ACC112 (cell line): ENCODE results near the gene CACNA1B.
"Not testable (repeated sequence)": the region's sequence is repeated elsewhere in the genome, so short reads cannot be mapped to it uniquely, and the experiment has no call there.

Experiments used
- H2AFZ ChIP-seq: fragments of 200-600 bp; sonication (generic); one replicate; pipeline ENCODE4 v1.6.0; 2017; ENCODE audit warnings: antibody characterized with exemption, low read length; ENCODE audit not compliant: unreplicated experiment
- H3K27ac ChIP-seq: fragments of 200-600 bp; sonication (generic); 2 replicates; pipeline ENCODE4 v1.5.1; 2014; ENCODE audit warnings: low read depth, mild to moderate bottlenecking, antibody characterized with exemption, low read length, moderate library complexity
- H3K27me3 ChIP-seq: fragments of 200-600 bp; sonication (generic); 2 replicates; pipeline ENCODE4 v1.6.1; 2014; ENCODE audit warnings: mild to moderate bottlenecking, antibody characterized with exemption, low read length, moderate library complexity, mixed read lengths; ENCODE audit not compliant: insufficient read depth
- H3K36me3 ChIP-seq: fragments of 200-600 bp; sonication (generic); 2 replicates; pipeline ENCODE4 v1.6.1; 2016; ENCODE audit warnings: mild to moderate bottlenecking, antibody characterized with exemption, low read length, moderate library complexity, mixed read lengths; ENCODE audit not compliant: insufficient read depth
- H3K4me1 ChIP-seq: fragments of 200-600 bp; sonication (generic); one replicate; pipeline ENCODE4 v1.6.1; 2016; ENCODE audit warnings: low read length, mixed read lengths; ENCODE audit not compliant: insufficient read depth, unreplicated experiment, control insufficient read depth
- H3K4me3 ChIP-seq: fragments of 200-600 bp; sonication (generic); 2 replicates; pipeline ENCODE4 v1.5.1; 2014; ENCODE audit warnings: mild to moderate bottlenecking, low read depth, low read length
- H3K79me2 ChIP-seq: fragments of 200-600 bp; sonication (generic); one replicate; pipeline ENCODE4 v1.6.0; 2016; ENCODE audit warnings: low read length; ENCODE audit not compliant: control insufficient read depth, unreplicated experiment, insufficient read depth

Gene CACNA1B

DNA sequence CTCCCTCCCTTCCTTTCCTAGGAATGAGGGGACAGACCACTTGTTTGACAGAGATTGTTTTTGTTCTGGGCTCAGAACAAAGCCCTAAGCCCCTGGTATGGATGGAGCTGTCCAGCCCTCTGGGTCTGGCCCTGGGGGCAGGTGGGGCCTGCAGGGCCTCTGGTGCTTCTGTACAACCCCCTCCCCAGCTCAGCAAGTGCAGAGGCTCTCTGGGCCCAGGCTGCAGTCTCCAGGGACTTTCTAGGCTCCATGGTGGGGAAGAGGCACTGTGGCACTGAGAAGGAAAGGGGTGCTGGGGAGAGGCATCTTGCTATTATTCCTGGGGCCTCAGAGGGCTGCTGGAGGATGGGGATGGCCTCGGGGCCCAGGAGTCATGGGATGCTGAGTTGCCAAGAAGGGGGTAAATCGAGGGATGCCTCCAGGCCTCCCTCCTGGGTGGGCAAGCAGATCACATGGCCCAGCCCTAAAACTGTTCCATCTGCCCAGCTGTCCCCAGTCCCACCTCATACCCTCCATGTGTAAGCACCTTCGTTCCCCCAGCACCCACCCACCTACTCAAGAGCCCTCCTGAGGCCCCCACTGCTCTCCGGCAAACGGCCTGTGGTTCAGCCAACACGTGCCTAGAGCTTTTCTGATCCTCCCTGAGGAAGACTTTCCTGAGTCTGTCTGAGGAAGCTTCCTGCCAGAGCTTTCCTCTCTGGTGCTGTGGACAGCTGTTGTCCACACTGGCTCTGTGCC, 225.7 kb downstream of the CACNA1B start:
- no peaks in the 10 kb centered on the region for H3K27me3 ChIP-seq
- H3K4me3 ChIP-seq: no peak overlapping the region
- H3K27ac ChIP-seq: no peak overlapping the region
- H3K79me2 ChIP-seq: no peaks in the 10 kb centered on the region
- no peaks in the 10 kb centered on the region for H3K4me1 ChIP-seq
- H2AFZ ChIP-seq: no peak overlapping the region
- H3K36me3 ChIP-seq: no peaks in the 10 kb centered on the region

DNA sequence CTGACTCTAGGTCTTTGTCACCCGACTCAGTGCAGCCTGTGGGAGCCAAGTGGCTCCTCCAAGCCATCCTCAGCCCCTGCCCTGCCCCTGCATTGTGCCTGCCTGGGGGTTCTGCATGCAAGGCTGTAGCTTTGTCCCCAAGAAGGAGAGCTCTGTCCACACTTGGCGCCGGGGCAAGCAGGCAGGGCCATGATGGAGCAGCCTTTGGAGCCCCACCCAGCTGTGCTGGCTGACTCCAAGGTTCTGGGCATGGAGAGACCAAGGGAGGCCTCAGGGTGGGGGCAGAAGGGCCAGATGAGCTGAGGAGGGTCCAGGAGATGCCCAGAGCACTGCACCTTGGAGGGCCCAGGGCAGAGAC, 226.2 kb downstream of the CACNA1B start:
- no peak overlapping the region for H3K4me3 ChIP-seq
- no peaks in the 10 kb centered on the region for H3K36me3 ChIP-seq
- H3K79me2 ChIP-seq: no peaks in the 10 kb centered on the region
- no peaks in the 10 kb centered on the region for H3K27me3 ChIP-seq
- H3K27ac ChIP-seq: no peak overlapping the region
- no peak overlapping the region for H2AFZ ChIP-seq
- no peaks in the 10 kb centered on the region for H3K4me1 ChIP-seq

DNA sequence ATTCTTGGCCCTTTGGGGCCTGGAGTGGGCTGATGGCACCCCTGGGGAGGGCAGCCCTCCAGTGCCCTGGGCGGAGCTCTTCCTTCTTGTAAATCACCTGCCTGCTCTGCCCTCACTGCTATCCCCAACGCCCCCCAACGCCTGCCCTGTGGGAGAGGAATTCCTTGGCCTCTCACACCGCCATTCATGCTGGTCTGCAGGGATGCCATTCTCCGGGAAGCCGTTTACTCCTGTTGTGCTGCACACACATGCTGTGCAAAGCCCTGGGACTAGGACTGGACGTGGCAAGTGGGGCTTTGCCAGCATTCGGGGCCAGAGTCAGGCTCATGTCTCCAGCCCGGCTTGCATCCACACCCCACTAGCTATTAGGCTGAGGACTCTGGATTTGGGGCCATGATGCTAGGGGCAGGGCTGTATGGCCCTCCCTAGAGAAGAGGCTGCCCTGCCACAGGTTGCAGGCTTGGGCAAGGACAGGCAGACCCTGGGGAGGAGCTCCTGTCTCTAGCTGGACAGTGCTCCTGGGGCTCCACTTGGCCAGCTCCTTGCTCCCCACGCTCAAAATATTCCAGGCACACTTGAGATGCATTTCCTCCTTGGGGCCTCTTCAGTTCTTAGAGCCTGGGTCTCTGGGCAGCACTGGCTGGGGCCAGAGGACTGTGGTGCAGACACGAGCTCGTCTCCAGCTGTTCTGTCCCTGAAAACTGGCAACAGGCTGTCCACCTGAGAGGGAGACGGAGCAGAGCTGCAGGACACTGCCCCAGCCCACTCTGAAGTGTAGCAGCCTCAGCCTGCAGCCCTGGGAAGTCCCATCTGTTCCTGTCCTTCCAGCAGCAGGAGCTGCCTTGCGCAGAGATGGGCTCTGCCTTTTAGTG, 226.9 kb downstream of the CACNA1B start:
- Histone ChIP-seq H3K4me3 (no peak overlapping the region), H3K79me2 (no peaks in the 10 kb centered on the region), H3K27me3 (no peaks in the 10 kb centered on the region), H2AFZ (no peak overlapping the region), H3K27ac (no peak overlapping the region), H3K36me3 (no peaks in the 10 kb centered on the region), H3K4me1 (no peaks in the 10 kb centered on the region)

DNA sequence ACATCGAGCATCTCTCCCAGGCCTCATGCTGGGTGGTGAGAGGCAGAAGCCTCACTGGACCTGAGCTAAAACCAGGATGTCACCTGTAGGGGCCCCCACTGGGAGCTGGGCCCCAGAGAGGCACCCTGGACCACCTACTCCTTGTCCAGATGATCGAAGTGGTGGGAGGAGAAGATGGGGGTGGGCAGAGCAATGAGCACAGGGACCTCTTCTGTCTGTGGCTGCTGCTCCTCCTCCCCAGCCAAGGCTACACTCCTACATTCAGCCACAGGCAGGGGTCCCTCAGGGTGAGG, 227.5 kb downstream of the CACNA1B start:
- Histone ChIP-seq H3K4me3 (no peak overlapping the region), H3K27ac (no peak overlapping the region)

DNA sequence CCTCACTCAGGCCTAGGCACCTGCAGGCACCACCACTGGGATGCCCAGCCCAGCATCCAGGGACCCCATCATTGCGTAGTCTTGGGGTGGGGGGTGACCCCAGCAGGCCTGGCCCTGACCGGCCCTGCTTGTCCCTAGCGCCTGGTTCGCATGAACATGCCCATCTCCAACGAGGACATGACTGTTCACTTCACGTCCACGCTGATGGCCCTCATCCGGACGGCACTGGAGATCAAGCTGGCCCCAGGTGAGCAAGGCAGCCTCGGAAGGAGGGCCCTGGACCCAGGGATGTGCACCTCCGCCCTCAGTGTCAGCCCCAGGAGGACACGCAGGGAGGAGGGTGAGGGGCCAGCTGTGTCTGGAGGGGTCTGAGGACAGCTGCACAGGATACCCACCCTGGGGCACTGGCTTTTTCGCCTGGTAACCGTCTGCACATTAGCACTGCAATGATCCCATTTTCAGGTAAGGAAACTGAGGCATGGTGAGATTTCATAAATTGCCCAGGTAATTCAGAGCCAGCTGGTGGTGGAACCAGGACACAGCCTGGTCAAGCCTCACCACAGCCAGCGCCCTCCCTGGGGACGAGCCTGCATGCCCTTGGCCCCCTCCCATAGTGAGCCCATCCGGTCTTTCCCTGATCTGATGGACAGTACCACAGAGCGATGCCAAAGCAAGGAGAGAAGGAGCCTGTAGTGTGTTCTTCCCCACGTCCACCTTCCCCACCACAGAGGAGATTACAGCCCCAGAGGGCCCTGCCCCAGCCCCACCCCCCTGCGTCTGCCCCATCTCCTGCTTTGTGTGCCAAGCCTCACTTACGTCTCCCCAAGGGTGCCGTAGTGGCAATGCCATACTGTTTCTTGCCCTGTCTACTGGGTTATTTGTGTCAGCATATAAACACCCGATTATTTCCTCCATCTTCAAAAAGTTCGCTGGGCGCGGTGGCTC, 228.3 kb downstream of the CACNA1B start:
- Histone ChIP-seq H3K27ac (no peak overlapping the region), H3K4me1 (no peaks in the 10 kb centered on the region), H3K79me2 (no peaks in the 10 kb centered on the region), H3K27me3 (no peaks in the 10 kb centered on the region), H3K36me3 (no peaks in the 10 kb centered on the region), H2AFZ (no peak overlapping the region), H3K4me3 (no peak overlapping the region)

More for the DNA sequence above, 227.5 kb downstream of the CACNA1B start:
- Histone ChIP-seq H3K79me2 (no peaks in the 10 kb centered on the region), H3K36me3 (no peaks in the 10 kb centered on the region), H2AFZ (no peak overlapping the region), H3K4me1 (no peaks in the 10 kb centered on the region), H3K27me3 (no peaks in the 10 kb centered on the region)

DNA sequence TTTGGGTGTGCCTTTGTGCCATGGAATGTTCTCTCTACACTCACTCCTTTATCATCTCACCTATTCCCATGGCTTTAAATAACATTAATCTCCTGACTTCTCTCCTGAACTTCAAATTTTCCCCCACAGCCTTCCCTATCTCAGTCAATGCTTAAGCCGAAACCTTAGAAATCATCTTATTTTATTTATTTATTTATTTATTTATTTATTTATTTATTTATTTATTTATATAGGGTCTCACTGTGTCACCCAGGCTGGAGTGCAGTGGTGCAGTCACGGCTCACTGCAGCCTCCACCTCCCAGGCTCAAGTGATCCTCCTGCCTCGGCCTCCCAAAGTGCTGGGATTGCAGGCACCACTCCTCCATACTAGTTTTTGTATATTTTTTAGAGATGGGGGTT, 229.5 kb downstream of the CACNA1B start:
- H3K4me1 ChIP-seq, H3K4me3 ChIP-seq, H3K27me3 ChIP-seq, H3K27ac ChIP-seq, H3K36me3 ChIP-seq, H3K79me2 ChIP-seq, H2AFZ ChIP-seq: not testable (repeated sequence)

DNA sequence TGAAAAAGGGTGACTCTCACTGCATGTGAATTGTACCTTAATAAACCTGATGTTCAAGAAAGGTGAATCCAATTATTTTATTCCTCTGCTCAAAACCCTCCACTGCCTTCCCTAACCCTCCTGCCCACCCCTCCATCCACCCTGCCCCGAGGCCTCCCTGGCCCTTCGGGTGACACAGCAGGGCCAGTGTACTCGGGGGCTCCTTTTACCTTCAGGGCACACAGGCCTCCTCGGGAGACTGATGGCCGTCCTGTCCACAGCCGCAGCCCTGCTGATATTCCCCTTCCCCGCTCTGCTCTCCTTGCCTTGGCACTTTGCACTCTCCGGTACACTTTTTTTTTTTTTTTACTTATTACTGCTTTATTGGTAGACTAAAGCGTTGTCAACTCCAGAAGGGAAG, 234.0 kb downstream of the CACNA1B start:
- Histone ChIP-seq H3K27me3 (no peaks in the 10 kb centered on the region), H3K4me1 (no peaks in the 10 kb centered on the region), H3K27ac (no peak overlapping the region), H3K4me3 (no peak overlapping the region), H3K36me3 (no peaks in the 10 kb centered on the region), H2AFZ (no peak overlapping the region), H3K79me2 (no peaks in the 10 kb centered on the region)

DNA sequence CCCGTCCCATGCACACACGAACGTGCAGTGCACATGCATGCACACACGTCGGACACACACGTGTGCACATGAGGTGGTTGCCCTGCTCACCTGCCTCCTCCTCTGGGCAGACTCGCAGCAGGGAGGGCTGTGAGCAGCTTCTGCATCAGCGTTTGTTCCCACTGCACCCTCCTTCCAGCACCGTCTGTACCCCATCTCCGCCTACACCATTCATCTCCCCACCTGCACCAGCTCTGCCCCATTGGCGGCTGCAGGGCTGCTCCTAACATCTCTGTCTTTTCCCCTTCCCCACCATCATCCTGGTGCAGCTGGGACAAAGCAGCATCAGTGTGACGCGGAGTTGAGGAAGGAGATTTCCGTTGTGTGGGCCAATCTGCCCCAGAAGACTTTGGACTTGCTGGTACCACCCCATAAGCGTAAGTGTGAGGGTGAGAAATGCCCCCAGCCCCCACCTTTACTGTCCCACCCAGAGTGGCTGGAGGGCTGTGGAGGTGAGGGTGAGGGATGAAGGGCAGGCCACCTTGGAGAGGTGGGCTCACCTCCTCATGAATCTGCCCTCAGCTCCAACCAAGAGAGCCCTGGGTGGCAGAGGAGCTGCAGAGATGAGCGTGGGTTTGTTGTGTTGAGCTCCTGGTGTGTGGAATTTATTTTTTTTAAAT, 234.6 kb downstream of the CACNA1B start:
- no peaks in the 10 kb centered on the region for H3K4me1 ChIP-seq
- H3K36me3 ChIP-seq: no peaks in the 10 kb centered on the region
- H2AFZ ChIP-seq: no peak overlapping the region
- no peak overlapping the region for H3K27ac ChIP-seq
- H3K27me3 ChIP-seq: no peaks in the 10 kb centered on the region
- H3K4me3 ChIP-seq: no peak overlapping the region
- H3K79me2 ChIP-seq: no peaks in the 10 kb centered on the region

DNA sequence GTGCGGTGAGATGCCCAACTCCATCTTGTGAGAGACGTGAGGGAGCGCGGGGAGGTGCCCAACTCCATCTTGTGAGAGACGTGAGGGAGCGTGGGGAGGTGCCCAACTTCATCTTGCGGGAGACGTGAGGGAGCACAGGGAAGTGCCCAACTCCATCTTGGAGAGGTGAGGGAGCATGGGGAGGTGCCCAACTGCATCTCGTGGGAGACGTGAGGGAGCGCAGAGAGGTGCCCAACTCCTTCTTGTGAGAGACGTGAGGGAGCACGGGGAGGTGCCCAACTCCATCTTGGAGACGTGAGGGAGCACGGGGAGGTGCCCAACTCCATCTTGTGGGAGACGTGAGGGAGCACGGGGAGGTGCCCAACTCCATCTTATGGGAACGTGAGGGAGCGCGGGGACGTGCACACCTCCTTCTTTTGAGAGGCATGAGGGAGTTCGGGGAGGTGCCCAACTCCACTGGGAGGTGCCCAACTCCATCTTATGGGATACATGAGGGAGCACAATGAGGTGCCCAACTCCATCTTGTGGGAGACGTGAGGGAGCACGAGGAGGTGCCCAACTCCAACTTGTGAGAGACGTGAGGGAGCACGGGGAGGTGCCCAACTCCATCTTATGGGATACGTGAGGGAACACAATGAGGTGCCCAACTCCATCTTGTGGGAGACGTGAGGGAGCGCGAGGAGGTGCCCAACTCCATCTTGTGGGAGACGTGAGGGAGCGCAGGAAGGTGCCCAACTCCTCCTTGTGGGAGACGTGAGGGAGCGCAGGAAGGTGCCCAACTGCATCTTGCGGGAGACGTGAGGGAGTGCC, 235.4 kb downstream of the CACNA1B start:
- H3K36me3 ChIP-seq: no peaks in the 10 kb centered on the region
- no peaks in the 10 kb centered on the region for H3K27me3 ChIP-seq
- H3K79me2 ChIP-seq: no peaks in the 10 kb centered on the region
- H2AFZ ChIP-seq: no peak overlapping the region
- H3K4me3 ChIP-seq: no peak overlapping the region
- H3K27ac ChIP-seq: no peak overlapping the region
- H3K4me1 ChIP-seq: no peaks in the 10 kb centered on the region
